Inflammatory macrophage treated with lipopolysaccharide for 1 hour (primary cell): Measurements from ENCODE around the gene DHX16.
"Not testable (repeated sequence)": the region's sequence is repeated elsewhere in the genome, so short reads cannot be mapped to it uniquely, and the experiment has no call there.

Experiments used
- DNase-seq, 2 donors: peaks; one replicate each; pipeline ENCODE4 v3.0.0-alpha.2; 2020 to 2022

DHX16 gene

GRCh38 chr6:30672445-30673253, at the start of gene DHX16:
TSS of gene DHX16 (minus strand) at chr6:30673006. CDS start at chr6:30672841, 165 bp downstream.
- DNase-seq: peak; percentile 93 to 97

- peak; percentile 82 to 90 for DNase-seq
Measured at GRCh38 chr6:30722025-30722279, 49.1 kb upstream of the DHX16 start.

GRCh38 chr6:30721198-30722024, 48.6 kb upstream of the DHX16 start:
- peak; percentile 95 to 98 for DNase-seq

- peak; percentile 61 to 64 for DNase-seq
Measured at GRCh38 chr6:30720738-30721197, 48.0 kb upstream of the DHX16 start.

GRCh38 chr6:30719791-30720737, 47.3 kb upstream of the DHX16 start, which contains the start of gene TUBB:
TSS of gene TUBB (plus strand) at chr6:30720352. CDS start at chr6:30720507, 155 bp downstream.
- peak; percentile 97 to 99 for DNase-seq

GRCh38 chr6:30719356-30719755, 46.5 kb upstream of the DHX16 start:
- DNase-seq: no peak

GRCh38 chr6:30717845-30718720, 45.3 kb upstream of the DHX16 start:
- DNase-seq: not testable (repeated sequence)

GRCh38 chr6:30717129-30717844, 44.5 kb upstream of the DHX16 start, which contains the start of gene MDC1:
TSS of gene MDC1 (minus strand) at chr6:30717281. CDS start at chr6:30715175, 2,106 bp downstream.
- peak; percentile 98 to 100 for DNase-seq

- no peak for DNase-seq
Measured at GRCh38 chr6:30716879-30717128, 44.0 kb upstream of the DHX16 start.

- no peak for DNase-seq
Measured at GRCh38 chr6:30714263-30714662, 41.5 kb upstream of the DHX16 start.

GRCh38 chr6:30712441-30712945, 39.7 kb upstream of the DHX16 start:
- no peak for DNase-seq

GRCh38 chr6:30711758-30712380, 39.1 kb upstream of the DHX16 start:
- no peak for DNase-seq

GRCh38 chr6:30709101-30709868, 36.5 kb upstream of the DHX16 start:
- no peak for DNase-seq

- no peak for DNase-seq
Measured at GRCh38 chr6:30707281-30707850, 34.6 kb upstream of the DHX16 start.

- DNase-seq: no peak
Measured at GRCh38 chr6:30705620-30706019, 32.8 kb upstream of the DHX16 start.

GRCh38 chr6:30703821-30704220, 31.0 kb upstream of the DHX16 start:
- peak in 1 of 2 donors; percentile 34 for DNase-seq

GRCh38 chr6:30703011-30703410, 30.2 kb upstream of the DHX16 start:
- no peak for DNase-seq

- peak; percentile 71 to 77 for DNase-seq
Measured at GRCh38 chr6:30700340-30700739, 27.5 kb upstream of the DHX16 start.

- no peak for DNase-seq
Measured at GRCh38 chr6:30696432-30696831, 23.6 kb upstream of the DHX16 start.
